ENCODE data around the gene CCDC85C. TPM values are rescaled to one million over a fixed set of nuclear protein-coding genes. Genes with fewer than 3 reads are reported as not detected.

CCDC85C gene
- total RNA-seq, 2 experiments from 2014 or later, result 11.3 to 12.7 TPM

DNA sequence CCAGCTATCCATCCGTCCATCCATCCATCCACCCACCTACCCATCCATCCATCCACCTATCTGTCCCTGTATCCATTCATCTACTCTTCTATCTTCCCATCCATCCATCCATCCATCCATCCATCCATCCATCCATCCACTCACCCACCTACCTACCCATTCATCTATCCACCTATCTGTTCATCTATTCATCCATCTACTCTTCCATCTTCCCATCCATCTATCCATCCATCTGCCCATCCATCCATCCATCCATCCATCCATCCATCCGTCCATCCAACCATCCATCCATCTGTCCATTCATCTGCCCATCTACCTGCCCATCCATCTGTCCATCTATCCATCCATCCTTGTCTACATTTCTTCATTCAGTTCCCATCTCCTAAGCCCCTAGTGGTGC, 23.1 kb upstream of the CCDC85C start:
- CTCF ChIA-PET, result no interaction called here

DNA sequence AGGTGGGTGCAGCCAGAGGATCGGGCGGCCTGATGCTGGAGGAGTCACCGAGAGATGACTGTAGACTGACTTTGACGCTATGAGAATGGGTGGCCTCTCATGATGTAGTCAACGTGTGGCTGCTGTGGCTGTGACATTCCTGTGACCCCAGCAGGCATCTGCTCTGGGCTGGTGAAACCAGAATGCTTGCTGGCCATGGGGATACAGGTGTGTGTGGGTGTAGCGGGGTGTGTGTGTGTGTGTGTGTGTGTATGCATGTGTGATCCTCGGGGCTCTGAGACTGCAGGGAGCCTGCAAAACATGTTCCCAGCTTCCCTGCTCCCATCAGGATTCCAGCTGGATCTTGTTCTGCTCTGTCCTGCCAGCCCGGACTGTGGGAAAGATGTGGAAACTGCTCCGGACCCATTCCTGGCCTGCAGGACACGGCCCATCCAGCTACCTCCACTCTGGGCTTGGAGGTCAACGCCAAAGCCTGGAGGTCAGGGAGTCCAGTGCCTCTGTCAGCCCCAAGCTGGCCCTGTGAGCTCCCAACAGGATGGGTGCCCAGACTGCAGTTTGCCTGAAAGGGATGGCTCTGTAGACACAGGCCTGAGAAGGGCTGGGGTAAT, 22.1 kb upstream of the CCDC85C start:
- intact Hi-C loops (cut with micrococcal nuclease), result no loop called here
- no peaks in the 10 kb centered on the region for H3K36me3 Mint-ChIP-seq (ENCODE audit: low read depth)
- DNase-seq, result no peak
- H3K27me3 Mint-ChIP-seq (ENCODE audit: low read depth), result peaks cover 34% of the 10 kb centered on the region
- no peak overlapping the region for H3K4me3 Mint-ChIP-seq
- CTCF ChIA-PET, result no interaction called here
- no peaks in the 10 kb centered on the region for H3K9me3 Mint-ChIP-seq
- no peak overlapping the region for H3K27ac Mint-ChIP-seq
- H3K4me1 Mint-ChIP-seq (ENCODE audit: low read depth), result peaks cover 4% of the 10 kb centered on the region

More for the DNA sequence above, 23.1 kb upstream of the CCDC85C start:
- H3K4me1 Mint-ChIP-seq (ENCODE audit: low read depth), result peaks cover 4% of the 10 kb centered on the region
- H3K27ac Mint-ChIP-seq, result no peak overlapping the region
- H3K4me3 Mint-ChIP-seq, result no peak overlapping the region
- no peaks in the 10 kb centered on the region for H3K9me3 Mint-ChIP-seq
- intact Hi-C loops (cut with micrococcal nuclease), result no loop called here
- H3K27me3 Mint-ChIP-seq (ENCODE audit: low read depth), result peaks cover 29% of the 10 kb centered on the region
- H3K36me3 Mint-ChIP-seq (ENCODE audit: low read depth), result no peaks in the 10 kb centered on the region
- DNase-seq, result no peak

DNA sequence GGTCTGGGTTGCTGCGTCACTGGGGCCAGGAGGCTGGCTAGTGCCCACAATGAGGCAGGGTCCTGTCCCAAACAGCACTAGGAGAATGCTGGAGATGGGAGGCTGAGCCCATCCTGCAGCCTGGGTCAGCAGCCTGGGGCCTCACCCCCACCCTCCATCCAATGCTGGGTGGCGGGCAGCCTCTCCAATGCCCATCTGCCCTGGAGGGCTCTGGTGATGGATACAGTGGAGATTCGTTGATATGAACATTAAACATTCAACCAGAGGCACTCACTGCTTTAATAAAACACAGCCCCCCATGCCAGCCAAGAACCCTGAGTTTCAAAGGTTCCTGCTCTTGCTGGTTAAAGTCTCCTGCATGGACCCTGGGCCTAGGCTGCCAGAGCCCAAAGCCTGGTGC, 21.5 kb upstream of the CCDC85C start:
- H3K4me3 Mint-ChIP-seq, result no peak overlapping the region
- H3K9me3 Mint-ChIP-seq, result no peaks in the 10 kb centered on the region
- CTCF ChIA-PET, result no interaction called here
- no peaks in the 10 kb centered on the region for H3K36me3 Mint-ChIP-seq (ENCODE audit: low read depth)
- no peak for DNase-seq
- peaks cover 34% of the 10 kb centered on the region for H3K27me3 Mint-ChIP-seq (ENCODE audit: low read depth)
- no peak overlapping the region for H3K27ac Mint-ChIP-seq
- intact Hi-C loops (cut with micrococcal nuclease), result no loop called here
- H3K4me1 Mint-ChIP-seq (ENCODE audit: low read depth), result peaks cover 4% of the 10 kb centered on the region

DNA sequence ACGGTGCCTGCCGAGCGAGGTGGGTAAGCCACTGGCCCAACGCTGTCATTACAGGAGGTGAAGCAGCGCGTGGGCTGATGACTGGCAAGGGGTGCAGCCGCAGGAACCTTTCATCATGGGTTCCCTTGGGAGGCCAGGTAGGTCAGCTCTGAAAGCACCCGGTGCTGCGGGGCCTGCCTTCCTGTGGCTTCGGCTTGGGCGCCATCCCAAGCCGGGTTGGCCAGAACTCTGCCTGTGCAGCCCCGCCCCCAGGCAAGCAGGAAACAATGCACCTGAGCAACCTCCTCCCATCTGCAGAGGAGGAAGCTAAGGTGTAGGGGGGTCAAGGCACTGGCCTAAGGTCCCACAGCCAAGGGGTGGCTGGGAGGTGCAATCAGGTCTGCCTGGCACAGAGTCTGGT, 21.0 kb upstream of the CCDC85C start:
- no peak overlapping the region for H3K4me3 Mint-ChIP-seq
- no peaks in the 10 kb centered on the region for H3K36me3 Mint-ChIP-seq (ENCODE audit: low read depth)
- H3K4me1 Mint-ChIP-seq (ENCODE audit: low read depth), result peaks cover 4% of the 10 kb centered on the region
- no peaks in the 10 kb centered on the region for H3K9me3 Mint-ChIP-seq
- peaks cover 32% of the 10 kb centered on the region for H3K27me3 Mint-ChIP-seq (ENCODE audit: low read depth)
- CTCF ChIA-PET, result no interaction called here
- H3K27ac Mint-ChIP-seq, result no peak overlapping the region
- intact Hi-C loops (cut with micrococcal nuclease), result no loop called here
- DNase-seq, result no peak

GRCh38 chr14:99624024-99624423, 20.0 kb upstream of the CCDC85C start:
- Mint-ChIP-seq H3K27ac (no peak overlapping the region), H3K9me3 (no peaks in the 10 kb centered on the region), H3K4me3 (no peak overlapping the region), H3K27me3 (ENCODE audit: low read depth) (peaks cover 32% of the 10 kb centered on the region), H3K4me1 (ENCODE audit: low read depth) (peaks cover 5% of the 10 kb centered on the region), H3K36me3 (ENCODE audit: low read depth) (no peaks in the 10 kb centered on the region)
- no peak for DNase-seq
- CTCF ChIA-PET, result no interaction called here
- intact Hi-C loops (cut with micrococcal nuclease), result no loop called here

- Mint-ChIP-seq H3K27ac (no peak overlapping the region), H3K9me3 (no peaks in the 10 kb centered on the region), H3K4me1 (ENCODE audit: low read depth) (peaks cover 2% of the 10 kb centered on the region), H3K36me3 (ENCODE audit: low read depth) (no peaks in the 10 kb centered on the region), H3K27me3 (ENCODE audit: low read depth) (peaks cover 34% of the 10 kb centered on the region), H3K4me3 (no peak overlapping the region)
- intact Hi-C loops (cut with micrococcal nuclease), result no loop called here
- no peak for DNase-seq
- CTCF ChIA-PET, result no interaction called here
Observed at GRCh38 chr14:99621948-99622347, 17.9 kb upstream of the CCDC85C start.

- CTCF ChIA-PET, result interaction anchor here (1.0 kb wide), 1 partner anchor 104 kb away, joined by 5 read pairs; no protein-coding TSS in a partner anchor
Observed at GRCh38 chr14:99619835-99620834, 16.1 kb upstream of the CCDC85C start.

DNA sequence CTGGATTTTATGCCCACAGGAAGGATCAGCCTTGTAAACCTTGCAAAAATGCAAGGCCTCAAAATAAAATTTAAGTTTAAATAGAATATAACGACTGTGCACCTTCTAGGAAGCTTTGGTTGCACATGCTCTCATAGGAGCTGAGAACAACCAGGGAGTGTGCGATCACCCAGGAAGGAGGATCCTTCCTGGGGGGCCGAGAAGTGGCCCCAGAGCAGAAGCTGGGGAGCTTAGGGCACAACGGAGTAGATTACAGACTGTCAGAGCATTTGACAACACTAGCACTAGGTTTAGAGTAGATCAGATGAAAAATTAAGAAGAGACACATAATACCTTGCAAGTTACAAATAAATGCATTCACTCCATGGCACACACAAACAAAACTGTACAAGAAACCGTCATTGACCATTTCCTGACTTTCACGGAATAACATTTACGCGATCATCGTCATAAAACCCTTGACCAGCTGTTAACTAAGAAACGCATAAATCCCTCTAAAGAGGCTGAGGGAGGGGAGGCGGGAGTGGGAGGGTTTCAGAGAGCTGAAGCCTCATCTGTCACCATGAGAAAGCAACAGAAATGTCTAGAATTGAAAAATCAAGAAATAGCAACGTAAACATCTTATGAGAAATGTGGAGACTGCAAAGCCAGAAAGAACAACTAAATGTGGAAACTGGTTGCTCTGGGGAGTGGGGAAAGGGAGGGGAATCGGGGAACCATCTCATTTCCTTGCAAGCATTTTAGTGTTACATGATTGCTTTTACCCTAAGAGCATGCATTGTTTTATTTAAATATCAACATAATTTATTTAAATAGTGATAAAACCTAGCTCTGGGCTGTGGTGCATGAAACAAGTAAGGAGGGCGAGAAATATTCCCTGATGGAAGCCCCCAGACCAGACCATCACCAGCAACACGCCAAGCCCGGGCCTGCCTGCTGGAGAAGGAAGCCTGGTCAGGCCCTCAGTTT, 13.1 kb upstream of the CCDC85C start:
- intact Hi-C loops (cut with micrococcal nuclease), result no loop called here
- Mint-ChIP-seq H3K27ac (no peak overlapping the region), H3K9me3 (no peaks in the 10 kb centered on the region), H3K36me3 (ENCODE audit: low read depth) (no peaks in the 10 kb centered on the region), H3K4me1 (ENCODE audit: low read depth) (peaks cover 3% of the 10 kb centered on the region), H3K27me3 (ENCODE audit: low read depth) (peaks cover 19% of the 10 kb centered on the region), H3K4me3 (no peak overlapping the region)
- DNase-seq, result no peak
- CTCF ChIA-PET, result no interaction called here

More at GRCh38 chr14:99619835-99620834, 16.1 kb upstream of the CCDC85C start:
- Mint-ChIP-seq H3K27ac (no peak overlapping the region), H3K4me3 (no peak overlapping the region), H3K4me1 (ENCODE audit: low read depth) (peaks cover 2% of the 10 kb centered on the region), H3K9me3 (no peaks in the 10 kb centered on the region), H3K27me3 (ENCODE audit: low read depth) (peaks cover 42% of the 10 kb centered on the region), H3K36me3 (ENCODE audit: low read depth) (no peaks in the 10 kb centered on the region)
- intact Hi-C loops (cut with micrococcal nuclease), result no loop called here
- DNase-seq, result peak; percentile 55

DNA sequence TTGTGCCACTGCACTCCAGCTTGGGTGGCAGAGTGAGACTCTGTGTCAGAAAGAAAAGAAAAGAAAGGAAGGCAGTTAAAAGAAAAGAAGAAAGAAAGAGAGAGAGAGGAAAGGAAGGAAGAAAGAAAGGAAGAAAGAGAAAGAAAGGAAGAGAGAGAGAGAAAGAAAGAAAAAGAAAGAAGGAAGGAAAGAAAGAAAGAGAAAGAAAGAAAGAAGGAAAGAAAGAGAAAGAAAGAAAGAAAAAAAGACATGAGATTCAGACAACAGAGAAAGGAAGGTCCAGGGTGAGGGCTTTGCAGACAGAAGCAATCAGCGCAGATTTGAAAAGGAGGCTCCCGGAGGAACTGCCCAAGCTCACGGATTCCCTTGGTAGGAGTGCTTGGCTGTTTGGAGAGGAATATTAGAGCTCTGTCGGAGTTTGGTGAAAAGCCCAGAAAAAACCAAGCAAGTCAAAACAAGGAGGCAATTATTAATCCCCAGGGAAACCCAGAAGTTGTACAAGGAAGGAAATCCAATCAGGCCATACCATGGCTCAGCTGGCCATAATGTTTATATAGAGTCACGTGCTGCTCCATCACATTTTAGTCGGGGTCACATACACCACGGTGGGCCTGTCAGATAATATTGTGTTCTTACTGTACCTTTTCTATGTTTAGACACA, 11.6 kb upstream of the CCDC85C start:
- Mint-ChIP-seq H3K36me3 (ENCODE audit: low read depth) (no peaks in the 10 kb centered on the region), H3K9me3 (no peaks in the 10 kb centered on the region), H3K4me1 (ENCODE audit: low read depth) (peaks cover 6% of the 10 kb centered on the region), H3K27me3 (ENCODE audit: low read depth) (peaks cover 15% of the 10 kb centered on the region), H3K27ac (no peak overlapping the region), H3K4me3 (no peak overlapping the region)
- DNase-seq, result no peak
- CTCF ChIA-PET, result no interaction called here
- intact Hi-C loops (cut with micrococcal nuclease), result no loop called here

DNA sequence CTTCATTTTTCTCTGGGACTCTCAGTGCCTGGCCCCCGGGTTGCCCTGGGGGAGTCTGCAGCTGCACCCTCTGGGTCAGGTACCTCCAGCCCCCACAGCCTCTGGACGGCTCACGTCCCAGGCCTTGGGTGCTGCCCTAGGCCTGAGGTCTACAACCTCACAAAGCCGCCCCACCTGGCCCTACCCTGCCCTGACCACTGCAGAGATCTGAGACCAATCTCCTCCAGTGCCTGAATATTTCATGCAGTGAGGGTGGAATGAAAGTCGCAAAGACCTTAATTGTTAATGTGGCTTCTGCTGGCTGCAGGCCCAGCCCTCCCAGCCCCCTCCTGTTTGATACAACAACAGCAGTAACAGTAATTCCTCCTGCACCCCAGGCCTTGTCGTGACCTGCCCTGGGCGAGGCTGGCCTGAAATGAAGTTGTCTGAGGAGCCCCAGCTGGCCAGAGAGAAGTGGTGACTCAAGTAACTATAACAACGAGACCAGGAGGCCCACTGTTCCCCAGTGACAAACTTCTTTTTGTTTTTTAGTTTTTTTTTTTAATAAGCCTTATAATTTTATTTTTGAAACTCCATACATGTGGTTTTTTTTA, 8.8 kb upstream of the CCDC85C start:
- intact Hi-C loops (cut with micrococcal nuclease), result no loop called here
- Mint-ChIP-seq H3K27me3 (ENCODE audit: low read depth) (peaks cover 15% of the 10 kb centered on the region), H3K9me3 (no peaks in the 10 kb centered on the region), H3K27ac (no peak overlapping the region), H3K4me1 (ENCODE audit: low read depth) (peaks cover 4% of the 10 kb centered on the region), H3K4me3 (no peak overlapping the region), H3K36me3 (ENCODE audit: low read depth) (no peaks in the 10 kb centered on the region)
- no peak for DNase-seq
- CTCF ChIA-PET, result no interaction called here

DNA sequence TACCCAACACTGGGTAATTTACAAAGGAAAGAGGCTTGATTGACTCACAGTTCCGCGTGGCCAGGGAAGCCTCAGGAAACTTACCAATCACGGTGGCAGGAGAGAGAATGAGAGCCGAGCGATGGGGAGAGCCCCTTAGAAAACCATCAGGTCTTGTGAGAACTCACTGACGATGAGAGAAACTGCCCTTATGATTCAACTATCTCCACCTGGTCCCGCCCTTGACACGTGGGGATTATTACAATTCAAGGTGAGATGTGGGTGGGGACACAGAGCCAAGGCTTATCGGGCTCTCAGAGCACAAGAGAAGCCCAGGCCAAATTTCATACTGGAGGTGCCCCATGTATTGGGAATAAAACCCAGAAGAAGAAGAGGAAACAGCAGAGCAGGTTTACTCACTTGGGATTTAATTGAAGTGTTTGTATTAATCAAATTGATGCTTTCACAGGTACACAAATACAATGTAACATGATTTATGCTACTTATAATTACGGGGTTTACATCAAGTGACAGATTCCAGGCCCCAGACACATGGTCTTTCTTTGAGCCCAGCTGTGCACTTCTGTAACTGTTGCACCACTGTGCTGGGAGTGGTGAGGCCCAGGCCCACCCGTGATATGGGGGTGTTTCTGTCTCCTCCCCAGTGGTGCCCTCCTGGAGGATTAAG, 8.2 kb upstream of the CCDC85C start:
- DNase-seq, result peak; percentile 29
- CTCF ChIA-PET, result no interaction called here
- Mint-ChIP-seq H3K27ac (no peak overlapping the region), H3K36me3 (ENCODE audit: low read depth) (no peaks in the 10 kb centered on the region), H3K4me3 (no peak overlapping the region), H3K27me3 (ENCODE audit: low read depth) (peaks cover 15% of the 10 kb centered on the region), H3K4me1 (ENCODE audit: low read depth) (peaks cover 4% of the 10 kb centered on the region), H3K9me3 (no peaks in the 10 kb centered on the region)
- intact Hi-C loops (cut with micrococcal nuclease), result no loop called here

Measured in activated naive CD4-positive, alpha-beta T cell treated with anti-CD3 and anti-CD28 coated beads for 36 hours (primary cell).